K562 (cell line): Measurements from ENCODE around the gene PSMD13. TPM values are rescaled to one million over a fixed set of nuclear protein-coding genes. Genes with fewer than 3 reads are reported as not detected.

Experiments
- ARHGAP35 ChIP-seq: fragments of 450-650 bp; IDR thresholded peaks from 2 replicates; pipeline ENCODE4 v1.6.1; 2018; ENCODE audit not compliant: partially characterized antibody
- BRD4 ChIP-seq: fragments of 200-600 bp; sonication (generic); IDR thresholded peaks from 2 replicates; pipeline ENCODE4 v1.6.1; 2017; ENCODE audit warnings: inconsistent platforms
- CBFA2T3 ChIP-seq: fragments of 450-650 bp; IDR thresholded peaks from 2 replicates; pipeline ENCODE4 v1.6.1; 2017
- CCAR2 ChIP-seq: fragments of 200-400 bp; formaldehyde crosslinking; IDR thresholded peaks from 2 replicates; pipeline ENCODE4 v1.6.1; 2017; ENCODE audit warnings: mild to moderate bottlenecking, low read depth, low read length
- CGGBP1 ChIP-seq: fragments of 250-450 bp; sonication (Bioruptor Pico); IDR thresholded peaks from 2 replicates; pipeline ENCODE4 v1.9.0; 2021; ENCODE audit warnings: mild to moderate bottlenecking
- ELK3 ChIP-seq: fragments of 450-650 bp; formaldehyde crosslinking; IDR thresholded peaks from 2 replicates; pipeline ENCODE4 v1.4.0; 2020; ENCODE audit warnings: mild to moderate bottlenecking
- ERF ChIP-seq: fragments of 450-650 bp; formaldehyde crosslinking; IDR thresholded peaks from 2 replicates; pipeline ENCODE4 v1.4.0; 2020; ENCODE audit warnings: mild to moderate bottlenecking, mixed read lengths
- HDAC1 ChIP-seq, 2 experiments: fragments of 450-650 bp; IDR thresholded peaks; 2 replicates each; pipeline ENCODE4 v1.6.1; 2016 to 2017; ENCODE audit warnings: inconsistent platforms in 1 of 2, mild to moderate bottlenecking in 1 of 2, moderate library complexity in 1 of 2
- KLF10 ChIP-seq: fragments of 250-450 bp; sonication (Bioruptor Pico); IDR thresholded peaks from 2 replicates; pipeline ENCODE4 v1.6.1; 2021; ENCODE audit warnings: matching md5 sums
- KLF16 ChIP-seq: IDR thresholded peaks from 2 replicates; pipeline ENCODE4 v1.6.1; 2016; ENCODE audit warnings: antibody characterized with exemption
- MCM2 ChIP-seq: fragments of 450-650 bp; IDR thresholded peaks from 2 replicates; pipeline ENCODE4 v1.6.1; 2017; ENCODE audit warnings: low read depth, mild to moderate bottlenecking
- MEIS2 ChIP-seq: fragments of 450-650 bp; IDR thresholded peaks from 2 replicates; pipeline ENCODE4 v1.6.1; 2014; ENCODE audit warnings: mild to moderate bottlenecking; ENCODE audit not compliant: partially characterized antibody
- MXD1 ChIP-seq: fragments of 250-450 bp; sonication (Bioruptor Pico); IDR thresholded peaks from 2 replicates; pipeline ENCODE4 v1.8.0; 2021; ENCODE audit warnings: borderline replicate concordance, mild to moderate bottlenecking, moderate library complexity; ENCODE audit not compliant: poor library complexity, severe bottlenecking
- NR3C1 ChIP-seq: sonication (generic); formaldehyde crosslinking; IDR thresholded peaks from 2 replicates; pipeline ENCODE4 v1.8.1; 2022; ENCODE audit warnings: missing genetic modification reagents
- NUFIP1 ChIP-seq: fragments of 450-650 bp; IDR thresholded peaks from 2 replicates; pipeline ENCODE4 v1.6.1; 2018; ENCODE audit not compliant: partially characterized antibody
- PPARD ChIP-seq: fragments of 250-450 bp; sonication (Bioruptor Pico); IDR thresholded peaks from 2 replicates; pipeline ENCODE4 v1.8.0; 2022; ENCODE audit warnings: inconsistent platforms, mild to moderate bottlenecking, moderate library complexity
- PTRF ChIP-seq: fragments of 450-650 bp; IDR thresholded peaks from 2 replicates; pipeline ENCODE4 v1.6.1; 2016; ENCODE audit warnings: mild to moderate bottlenecking, missing genetic modification characterization, missing compliant biosample characterization
- RBM15 ChIP-seq: fragments of 200-400 bp; formaldehyde crosslinking; IDR thresholded peaks from 2 replicates; pipeline ENCODE4 v1.6.1; 2018; ENCODE audit warnings: mild to moderate bottlenecking, low read length, moderate library complexity; ENCODE audit not compliant: insufficient read depth
- RBM17 ChIP-seq: fragments of 200-400 bp; formaldehyde crosslinking; IDR thresholded peaks from 2 replicates; pipeline ENCODE4 v1.6.1; 2017; ENCODE audit warnings: low read depth, mild to moderate bottlenecking, low read length, borderline replicate concordance
- RCOR1 ChIP-seq, 2 experiments: IDR thresholded peaks; 2 replicates each; pipeline ENCODE4 v1.6.1; 2012; ENCODE audit warnings: low read depth in 2 of 2, low read length in 2 of 2, borderline replicate concordance in 1 of 2, improper control_type of control experiment in 1 of 2
- SMARCA4 ChIP-seq: fragments of 450-650 bp; IDR thresholded peaks from 2 replicates; pipeline ENCODE4 v1.6.1; 2016
- SRSF1 ChIP-seq: fragments of 200-400 bp; formaldehyde crosslinking; IDR thresholded peaks from 2 replicates; pipeline ENCODE4 v1.6.1; 2017; ENCODE audit warnings: mild to moderate bottlenecking, low read depth, low read length, moderate library complexity
- TCF3 ChIP-seq: sonication (generic); formaldehyde crosslinking; IDR thresholded peaks from 2 replicates; pipeline ENCODE4 v1.4.0; 2020; ENCODE audit warnings: mild to moderate bottlenecking, missing genetic modification reagents
- USF1 ChIP-seq: sonication (generic); formaldehyde crosslinking; IDR thresholded peaks from 2 replicates; pipeline ENCODE4 v1.9.0; 2022; ENCODE audit warnings: mild to moderate bottlenecking, missing genetic modification reagents
- VEZF1 ChIP-seq: fragments of 200-800 bp; sonication (Bioruptor generic); IDR thresholded peaks from 2 replicates; pipeline ENCODE4 v1.6.1; 2017; ENCODE audit warnings: missing genetic modification characterization, missing compliant biosample characterization
- ZBTB1 ChIP-seq: sonication (generic); formaldehyde crosslinking; IDR thresholded peaks from 2 replicates; pipeline ENCODE4 v1.8.1; 2023; ENCODE audit warnings: missing genetic modification reagents, low read depth, mild to moderate bottlenecking, borderline replicate concordance
- ZKSCAN1 ChIP-seq: fragments of 150-350 bp; IDR thresholded peaks from 2 replicates; pipeline ENCODE4 v1.6.1; 2016; ENCODE audit warnings: low read depth, low read length
- ZNF77 ChIP-seq: fragments of 250-450 bp; sonication (Bioruptor Pico); IDR thresholded peaks from 2 replicates; pipeline ENCODE4 v1.5.0; 2020
- polyA plus RNA-seq, 8 experiments: library from polyadenylated mRNA; depleted of rRNA in 4 of 8; stranded (reverse) in 5 of 8; unstranded in 3 of 8; fragments of >200 nt; fragmentation: Nextera tagmentation in 2 of 8; fragmentation: Illumina TruSeq in 1 of 8; extraction: Ambion mirVana in 2 of 8; extraction: Trizol in 1 of 8; gene quantifications; 2 replicates each; pipeline versions ENCODE4 v1.2.1 to v1.2.3, GENCODE V29; 2011 to 2014; ENCODE audit warnings: inconsistent platforms in 1 of 8, missing spikeins in 1 of 8
- total RNA-seq, 7 experiments: library from RNA; depleted of rRNA in 6 of 7; stranded (reverse); fragments of >200 nt in 6 of 7; fragmentation: Illumina TruSeq in 2 of 7; extraction: Trizol in 2 of 7; gene quantifications; 2 replicates each; pipeline versions ENCODE4 v1.2.1 to v1.2.3, GENCODE V29; 2011 to 2021; ENCODE audit warnings: low replicate concordance in 1 of 7

PSMD13 gene
- total and polyA plus RNA-seq, 9 of the 15 experiments (the other 6 are each of a cell fraction or from before 2014, with no cell fraction given): 185 to 383 (median 267) TPM

- no peak for TF ChIP-seq MXD1 (CRISPR knock-in tag)
- no peak for TF ChIP-seq CBFA2T3
- no peak for TF ChIP-seq TCF3
- no peak for TF ChIP-seq ZNF77 (CRISPR knock-in tag)
- TF ChIP-seq ELK3 (CRISPR knock-in tag): no peak
- TF ChIP-seq CCAR2: no peak
- no peak for TF ChIP-seq KLF10 (CRISPR knock-in tag)
- no peak for TF ChIP-seq SMARCA4
- TF ChIP-seq ZBTB1: peak; percentile 57; the same call in 1 of the 2 replicates
- TF ChIP-seq NR3C1: no peak
- no peak for TF ChIP-seq ARHGAP35
- no peak for TF ChIP-seq RBM17
- TF ChIP-seq PTRF (tag): no peak
- no peak for TF ChIP-seq NUFIP1
- TF ChIP-seq RBM15: no peak
- no peak for TF ChIP-seq KLF16
- no peak for TF ChIP-seq CGGBP1 (CRISPR knock-in tag)
- no peak; a peak in 1 of 4 replicates for TF ChIP-seq HDAC1 (IDR thresholded peaks at IDR 0.05)
- no peak for TF ChIP-seq SRSF1
- no peak for TF ChIP-seq ZKSCAN1
- TF ChIP-seq USF1 (CRISPR knock-in tag): no peak
- peak; percentile 93 for TF ChIP-seq VEZF1 (CRISPR knock-in tag)
- TF ChIP-seq ERF (CRISPR knock-in tag): no peak
- TF ChIP-seq MCM2: no peak
- no peak for TF ChIP-seq RCOR1 (IDR thresholded peaks at IDR 0.05; ENCODE audit: borderline replicate concordance in 1 of 2, low read depth in 2 of 2, low read length in 2 of 2)
- no peak for TF ChIP-seq BRD4
- no peak for TF ChIP-seq PPARD (CRISPR knock-in tag)
- peak; percentile 1 for TF ChIP-seq MEIS2
Observed at GRCh38 chr11:208181-208916, 28.4 kb upstream of the PSMD13 start (continued).
